A549 treated with RU486 at 1 μM for 4 hours (cell line): ENCODE data around the gene DUSP9. TPM values are rescaled to one million over a fixed set of nuclear protein-coding genes. Genes with fewer than 3 reads are reported as not detected.

Experiments
- total RNA-seq: library from RNA; stranded (reverse); fragments of 200-300 nt; extraction: Qiagen RNA extraction; gene quantifications from 5 replicates; pipeline ENCODE4 v1.2.3, GENCODE V29; 2022; ENCODE audit warnings: low read depth

The DUSP9 gene, protein sequence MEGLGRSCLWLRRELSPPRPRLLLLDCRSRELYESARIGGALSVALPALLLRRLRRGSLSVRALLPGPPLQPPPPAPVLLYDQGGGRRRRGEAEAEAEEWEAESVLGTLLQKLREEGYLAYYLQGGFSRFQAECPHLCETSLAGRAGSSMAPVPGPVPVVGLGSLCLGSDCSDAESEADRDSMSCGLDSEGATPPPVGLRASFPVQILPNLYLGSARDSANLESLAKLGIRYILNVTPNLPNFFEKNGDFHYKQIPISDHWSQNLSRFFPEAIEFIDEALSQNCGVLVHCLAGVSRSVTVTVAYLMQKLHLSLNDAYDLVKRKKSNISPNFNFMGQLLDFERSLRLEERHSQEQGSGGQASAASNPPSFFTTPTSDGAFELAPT
- total RNA-seq, result 0.89 to 2.1 TPM (median 1.4 TPM) in 5 replicates

DNA sequence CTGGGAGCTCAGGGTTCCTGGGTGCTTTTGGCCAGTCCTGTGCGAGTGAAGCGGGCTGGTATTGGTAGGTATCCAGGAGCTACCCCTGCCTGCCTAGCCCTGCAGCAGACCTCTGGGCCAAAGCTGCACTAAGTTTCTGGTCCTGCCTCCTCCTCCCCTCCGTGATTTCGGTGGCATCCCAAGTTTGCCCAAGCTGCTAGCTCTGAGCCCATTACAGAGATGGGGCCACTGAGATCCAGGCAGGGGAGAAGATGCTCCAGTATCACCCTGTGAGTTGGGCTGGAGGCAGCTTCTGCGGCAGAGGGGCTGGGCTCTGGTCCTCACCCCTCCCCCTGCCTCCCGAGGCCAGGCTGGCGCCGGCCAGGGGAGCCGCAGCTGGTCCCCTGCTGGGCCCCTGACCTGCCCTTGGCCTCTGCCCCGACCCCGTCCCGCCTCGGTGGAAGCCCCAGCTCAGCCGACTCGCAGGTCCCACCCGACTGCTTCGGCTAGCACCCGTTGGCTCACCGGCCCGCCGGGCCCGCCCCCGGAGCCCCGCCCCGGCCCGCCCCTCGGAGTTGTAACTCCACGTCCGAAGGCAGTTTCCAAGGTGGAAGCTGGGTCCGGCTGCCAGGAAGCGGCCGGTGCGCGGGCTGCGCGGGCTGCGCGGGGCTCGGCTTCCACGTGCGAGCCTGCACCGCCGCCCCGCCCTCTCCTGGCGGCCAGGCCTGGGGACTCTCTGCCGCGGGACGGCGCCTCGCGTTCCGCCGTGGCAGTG lies at the start of gene DUSP9:
TSS of gene DUSP9 (plus strand) at position 584 of the 754 bp plus-strand sequence. CDS start 751 bp downstream, outside the sequence.

DNA sequence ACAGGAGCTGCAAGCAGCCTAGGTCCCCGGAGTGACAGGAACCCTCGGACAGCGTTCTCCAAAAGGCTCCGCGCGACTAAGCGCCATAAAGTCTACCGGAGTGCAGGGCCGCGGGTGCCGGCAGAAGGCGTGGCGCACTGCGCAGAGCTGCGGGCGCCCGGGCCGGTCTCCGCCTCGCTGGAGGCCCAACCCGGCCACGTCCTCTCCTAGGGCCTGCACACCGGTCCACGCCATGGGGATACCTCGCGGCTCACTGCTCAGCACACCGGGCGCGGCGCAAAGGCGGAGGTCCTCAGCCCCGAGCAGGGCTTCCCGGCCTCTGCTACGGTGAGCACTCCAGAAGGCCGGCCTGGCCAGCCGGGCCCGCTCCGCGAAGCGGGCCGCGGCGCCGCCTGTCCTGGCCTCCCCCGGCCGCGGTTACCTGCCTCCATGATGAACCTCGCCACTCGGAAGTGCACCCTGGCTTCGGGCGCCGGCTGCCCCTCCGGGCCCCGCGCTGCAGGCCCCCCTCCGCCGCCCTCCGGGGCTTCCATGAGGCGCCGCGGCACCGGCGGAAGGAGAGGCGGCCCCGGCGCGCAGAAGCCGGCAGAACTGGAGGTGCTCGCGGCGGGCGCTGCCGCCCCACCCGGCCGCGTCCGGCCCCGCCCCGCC lies 48.3 kb upstream of the DUSP9 start, which contains the start of gene CCNQ:
TSS of gene CCNQ (minus strand) at position 599 of the 651 bp plus-strand sequence. CDS start at position 533, 66 bp downstream.

DNA sequence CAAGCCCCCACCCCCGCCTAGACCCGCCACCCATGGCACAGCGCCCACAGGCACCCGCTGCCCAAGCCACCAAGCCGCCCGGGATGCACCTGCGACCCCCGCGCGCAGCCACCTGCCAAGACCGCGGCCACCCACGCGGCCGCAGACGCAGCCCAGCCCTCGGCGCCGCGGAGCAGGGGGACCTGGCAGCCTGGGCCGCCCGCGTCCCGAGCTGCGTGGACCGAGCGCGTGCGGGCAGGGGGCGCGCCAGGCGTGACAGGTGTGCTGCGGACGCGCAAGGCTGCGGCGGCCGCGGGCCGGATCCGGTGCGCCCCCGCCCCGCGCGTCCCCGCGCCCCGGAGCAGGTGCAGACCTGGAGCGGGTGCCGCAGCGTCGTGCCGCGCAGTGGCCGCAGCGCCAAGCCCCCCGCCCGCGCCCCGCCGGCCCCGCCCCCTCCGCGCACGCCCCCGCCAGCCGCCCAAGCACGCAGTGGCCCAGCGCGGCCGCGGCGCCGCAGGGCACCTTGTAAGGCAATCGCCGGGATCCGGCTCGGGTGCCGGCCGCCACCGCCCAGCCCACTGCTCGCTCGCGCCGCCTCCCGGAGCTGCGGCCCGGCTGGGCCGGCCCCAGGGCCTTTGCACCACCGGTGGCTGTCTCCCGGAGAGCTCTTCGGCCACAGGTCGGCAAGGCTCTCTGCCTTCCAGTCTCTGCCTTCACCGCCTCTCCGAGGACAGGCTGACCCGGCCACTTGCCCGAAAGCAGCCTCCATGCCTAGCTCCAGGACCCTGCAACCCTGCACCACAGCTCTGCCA lies 26.6 kb downstream of the DUSP9 start, which contains the start of gene PNCK:
TSS of gene PNCK (minus strand) at position 386 of the 791 bp plus-strand sequence. CDS start 737 bp downstream, outside the sequence.

DNA sequence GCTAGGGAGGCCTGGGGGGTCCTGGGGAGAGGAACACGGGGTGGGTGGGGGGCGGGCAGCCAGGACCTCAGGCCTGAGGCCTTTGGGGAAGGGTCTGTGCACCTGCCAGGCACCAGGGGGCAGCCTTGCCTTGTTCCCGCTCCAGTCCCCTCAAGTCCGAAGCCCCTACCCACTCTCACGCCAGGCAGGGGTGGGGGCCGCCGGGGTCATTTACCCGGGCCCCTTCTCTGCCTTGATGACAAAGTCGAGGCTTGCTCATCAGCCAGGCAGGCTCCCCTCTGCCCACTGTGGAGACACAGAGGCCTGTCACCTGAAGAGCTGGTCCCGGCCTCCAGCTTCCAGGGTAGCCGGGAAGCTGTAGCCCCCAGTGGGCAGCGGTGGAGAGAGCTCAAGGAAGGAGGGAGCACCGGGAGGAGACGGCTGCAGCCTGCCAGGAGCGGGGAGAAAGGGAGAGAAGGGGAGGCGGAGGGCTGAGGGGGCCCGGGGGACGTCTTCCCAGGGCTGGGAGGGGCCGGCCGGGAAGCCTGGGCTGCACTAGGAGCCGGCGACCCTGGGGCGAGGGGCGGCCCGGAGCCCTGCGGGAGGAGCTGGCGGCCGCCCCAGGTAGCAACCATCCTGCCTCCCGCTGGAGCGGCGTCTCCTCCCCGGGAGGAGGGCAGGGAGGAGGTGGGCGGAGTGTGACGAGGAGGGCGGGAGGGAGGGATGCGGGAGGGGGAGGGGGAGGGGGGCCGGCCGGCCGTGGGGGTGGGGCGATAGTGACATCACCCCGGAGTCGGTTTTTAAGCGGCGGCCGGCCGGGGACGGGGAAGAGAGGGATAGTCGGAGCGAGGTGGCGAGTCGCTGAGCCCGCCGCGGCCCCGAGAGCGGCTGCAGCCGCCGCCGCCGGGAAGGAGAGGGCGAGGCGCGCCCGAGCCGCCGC lies 40.4 kb downstream of the DUSP9 start, which contains the start of gene SLC6A8:
TSS of gene SLC6A8 (plus strand) at position 806 of the 919 bp plus-strand sequence. CDS start 649 bp downstream, outside the sequence.

Other genes with a start within 250 kb of the DUSP9 start
- not detected in 5 replicates for gene PNMA6E, start 245.9 kb upstream of the DUSP9 start, total RNA-seq
- gene ZFP92, start 235.7 kb upstream of the DUSP9 start, total RNA-seq, result 0.31 to 0.62 TPM (median 0.50 TPM) in 5 replicates
- 0.67 to 1.8 TPM (median 1.6 TPM) in 5 replicates for gene TREX2, start 201.1 kb upstream of the DUSP9 start, total RNA-seq
- gene HAUS7, start 176.6 kb upstream of the DUSP9 start, total RNA-seq, result 55.8 to 60.1 TPM (median 57.6 TPM) in 5 replicates
- 0.07 TPM in 1 of 5 replicates, not detected in the others for gene BGN, start 152.2 kb upstream of the DUSP9 start, total RNA-seq
- gene ATP2B3, start 129.6 kb upstream of the DUSP9 start, total RNA-seq, result 0.06 to 0.15 TPM (median 0.10 TPM) in 4 of 5 replicates, not detected in the other
- gene CCNQ, start 48.1 kb upstream of the DUSP9 start, total RNA-seq, result 37.3 to 57.1 TPM (median 54.5 TPM) in 5 replicates
- 0.16 to 2.0 TPM (median 0.49 TPM) in 4 of 5 replicates, not detected in the other for gene PNCK, start 26.6 kb downstream of the DUSP9 start, total RNA-seq
- gene SLC6A8, start 40.7 kb downstream of the DUSP9 start, total RNA-seq, result 8.8 to 12.5 TPM (median 9.8 TPM) in 5 replicates
- 376 to 420 TPM (median 389 TPM) in 5 replicates for gene BCAP31, start 77.2 kb downstream of the DUSP9 start, total RNA-seq
- 2.1 to 3.9 TPM (median 3.7 TPM) in 5 replicates for gene ABCD1, start 77.7 kb downstream of the DUSP9 start, total RNA-seq
- gene PLXNB3, start 117.0 kb downstream of the DUSP9 start, total RNA-seq, result 1.7 to 5.0 TPM (median 3.0 TPM) in 5 replicates
- 0.02 to 0.05 TPM (median 0.02 TPM) in 3 of 5 replicates, not detected in the others for gene SRPK3, start 133.8 kb downstream of the DUSP9 start, total RNA-seq
- gene IDH3G, start 147.2 kb downstream of the DUSP9 start, total RNA-seq, result 55.4 to 64.5 TPM (median 62.6 TPM) in 5 replicates
- gene SSR4, start 147.5 kb downstream of the DUSP9 start, total RNA-seq, result 358 to 451 TPM (median 405 TPM) in 5 replicates
- gene PDZD4, start 183.3 kb downstream of the DUSP9 start, total RNA-seq, result 2.8 to 3.8 TPM (median 3.1 TPM) in 5 replicates
- 18.0 to 23.1 TPM (median 20.8 TPM) in 5 replicates for gene L1CAM, start 239.0 kb downstream of the DUSP9 start, total RNA-seq